Measurements from ENCODE around the gene RNF157. TPM values are rescaled to one million over a fixed set of nuclear protein-coding genes. Genes with fewer than 3 reads are reported as not detected.
A peak's percentile ranks its signal among the peaks of the same experiment; 100 is the strongest.

The RNF157 gene
- total and polyA plus RNA-seq, 2 of the 4 experiments (the other 2 are of a cell fraction), result 0.54 to 1.3 TPM

DNA sequence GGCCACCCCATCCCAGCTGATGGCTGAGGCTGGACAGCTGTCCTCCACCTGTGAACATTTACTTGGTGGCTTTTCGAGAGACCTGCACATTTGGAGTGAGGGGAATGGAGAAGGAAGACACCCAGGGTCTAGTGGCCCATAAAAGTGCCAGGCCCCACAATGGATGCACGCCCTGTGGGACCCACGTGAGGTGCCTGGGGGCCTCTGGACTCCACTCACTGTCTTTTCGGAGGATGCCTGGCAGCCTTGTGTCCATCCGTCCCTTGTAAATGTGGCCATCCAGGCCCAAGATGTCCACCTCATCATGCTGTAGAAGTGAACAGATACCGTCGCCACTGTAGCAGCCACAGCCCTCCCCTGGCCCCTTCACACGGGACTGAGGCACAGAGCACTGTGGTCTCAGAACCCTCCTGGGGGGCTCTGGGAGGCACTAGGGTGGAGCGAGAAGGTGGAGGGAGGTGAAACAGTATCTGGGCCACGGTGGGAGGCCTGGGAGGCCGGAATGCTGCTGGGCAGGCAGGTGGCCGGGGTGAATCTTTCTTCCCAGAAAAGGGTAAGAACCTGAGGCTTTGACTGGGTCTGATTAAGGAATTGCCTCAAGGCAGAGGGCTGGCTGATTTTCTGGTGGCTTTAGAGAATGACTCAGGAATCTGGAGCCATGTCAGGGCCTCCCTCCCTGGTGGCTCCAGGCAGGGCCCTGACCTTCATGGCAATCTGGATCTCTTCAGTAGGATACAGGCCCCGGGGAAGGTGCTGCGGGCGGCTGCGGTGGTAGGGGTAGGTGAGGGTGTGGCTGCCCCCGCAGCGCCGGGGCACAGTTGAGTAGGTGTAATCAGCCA lies 36.4 kb upstream of the RNF157 start (continued):
- no peak for TF ChIP-seq ELK1 (IDR thresholded peaks at IDR 0.05; ENCODE audit: borderline replicate concordance, low read depth, low read length)

DNA sequence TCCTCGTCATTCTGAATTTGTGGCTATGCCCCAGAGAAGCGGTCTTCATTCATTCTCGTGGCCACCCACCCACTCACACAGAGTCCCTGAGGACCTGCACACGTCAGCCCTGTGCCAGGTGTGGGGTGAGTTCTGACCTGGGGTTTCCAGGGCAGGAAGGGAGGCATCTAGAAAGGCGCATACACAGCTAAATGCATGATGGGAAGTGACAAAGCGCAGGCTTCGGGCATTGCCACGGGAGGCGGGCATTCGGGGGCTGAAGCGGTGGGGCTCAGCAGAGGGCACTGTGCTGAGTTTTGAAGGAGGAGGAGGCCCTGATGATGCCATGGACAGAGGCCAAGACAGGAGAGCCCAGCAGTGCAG lies 35.8 kb upstream of the RNF157 start:
- dilution Hi-C loops (cut with HindIII; ENCODE audit: low sequenced_read_pairs, unreplicated experiment) (no loop called here), intact Hi-C loops (cut with micrococcal nuclease) (no loop called here), in situ Hi-C loops (cut with MboI; ENCODE audit: low sequenced_read_pairs) (no loop called here)
- Histone ChIP-seq H4K8ac (ENCODE audit: low read depth in 2 of 2, low read length in 2 of 2) (no peak overlapping the region), H3K4me1 (ENCODE audit: control insufficient read depth, insufficient read depth, low read length) (peaks cover 7% of the 10 kb centered on the region), H2AK5ac (ENCODE audit: low read depth, low read length) (no peak overlapping the region), H3K9me1 (ENCODE audit: insufficient read depth, low read length) (peaks cover 6% of the 10 kb centered on the region), H2AK9ac (replicated peaks; ENCODE audit: low read depth, low read length, poor library complexity) (peak overlapping the region; percentile 23), H3K27ac (ENCODE audit: insufficient read depth, low read length) (no peak overlapping the region), H2BK15ac (ENCODE audit: low read depth, low read length) (no peak overlapping the region), H2BK20ac (ENCODE audit: low read depth, low read length) (no peak overlapping the region), H3K4ac (ENCODE audit: low read depth, low read length) (no peak overlapping the region), H3K9ac (ENCODE audit: low read depth, low read length) (no peak overlapping the region), H3K4me2 (ENCODE audit: low read depth, low read length) (no peak overlapping the region), H4K5ac (ENCODE audit: low read depth, low read length) (no peak overlapping the region), H3K9me3 (ENCODE audit: control insufficient read depth, insufficient read depth, low read length) (no peaks in the 10 kb centered on the region), H2BK5ac (ENCODE audit: low read depth, low read length, poor library complexity, severe bottlenecking) (no peak overlapping the region), H3K79me1 (ENCODE audit: low read depth in 1 of 2, low read length in 2 of 2) (peaks cover under 1 to 20% of the 10 kb centered on the region in 2 experiments; a peak in 2 of 4 replicates), H3K56ac (ENCODE audit: extremely low read depth, insufficient read depth, low read length) (no peak overlapping the region), H3K18ac (ENCODE audit: low read depth, low read length) (no peak overlapping the region), H3K36me3 (ENCODE audit: control insufficient read depth, insufficient read depth, low read length) (peaks cover 2% of the 10 kb centered on the region), H4K91ac (ENCODE audit: insufficient read depth, low read depth, low read length) (no peak overlapping the region), H3K23ac (ENCODE audit: low read depth, low read length) (no peak overlapping the region), H3K14ac (replicated peaks; ENCODE audit: low read depth, low read length) (no peak overlapping the region), H3K27me3 (ENCODE audit: control insufficient read depth, insufficient read depth, low read length) (no peaks in the 10 kb centered on the region), H3K4me3 (ENCODE audit: insufficient read depth, low read depth, low read length) (no peak overlapping the region), H2AFZ (replicated peaks; ENCODE audit: low read length, poor library complexity) (no peak overlapping the region), H2BK120ac (ENCODE audit: low read depth, low read length) (no peak overlapping the region), H4K20me1 (ENCODE audit: insufficient read depth, low read length) (no peaks in the 10 kb centered on the region; the same call in 1 of the 2 replicates)
- no TSS peak for BruUV-seq (replicated peaks)
- CTCF ChIA-PET, result interaction anchor here (1.1 kb wide), 1 partner anchor 167 kb away, joined by 4 read pairs; no protein-coding TSS in a partner anchor
- WGBS, 2 experiments (ENCODE audit: extremely low coverage in 2 of 2, insufficient read length in 1 of 2), result 80% methylated on average over 7 of the region's 11 CpGs; no CpG with 5 or more reads in 1 of the 2 experiments
- ATAC-seq (ENCODE audit: low read depth), result no peak
- POLR2A ChIA-PET (ENCODE audit: unreplicated experiment), result no interaction called here
- no peak for DNase-seq
- TF ChIP-seq FOS (IDR thresholded peaks at IDR 0.05; ENCODE audit: low read depth, low read length) (no peak), MAZ (IDR thresholded peaks at IDR 0.05; ENCODE audit: borderline replicate concordance, low read depth, low read length) (no peak), MAFK (IDR thresholded peaks at IDR 0.05; ENCODE audit: low read depth, low read length) (no peak), CHD1 (IDR thresholded peaks at IDR 0.05; ENCODE audit: low read depth, low read length) (no peak), NFE2L2 (IDR thresholded peaks at IDR 0.05; ENCODE audit: low read depth, low read length) (no peak), RFX5 (IDR thresholded peaks at IDR 0.05; ENCODE audit: low read depth, low read length) (no peak), BHLHE40 (IDR thresholded peaks at IDR 0.05; ENCODE audit: low read depth, low read length) (no peak), MXI1 (IDR thresholded peaks at IDR 0.05; ENCODE audit: borderline replicate concordance, low read depth, low read length) (no peak), RCOR1 (IDR thresholded peaks at IDR 0.05; ENCODE audit: insufficient replicate concordance, low read length) (no peak), RAD21 (IDR thresholded peaks at IDR 0.05; ENCODE audit: low read length) (no peak), SMC3 (IDR thresholded peaks at IDR 0.05; ENCODE audit: low read depth, low read length) (no peak)
- TF ChIP-seq, protein P1, sequence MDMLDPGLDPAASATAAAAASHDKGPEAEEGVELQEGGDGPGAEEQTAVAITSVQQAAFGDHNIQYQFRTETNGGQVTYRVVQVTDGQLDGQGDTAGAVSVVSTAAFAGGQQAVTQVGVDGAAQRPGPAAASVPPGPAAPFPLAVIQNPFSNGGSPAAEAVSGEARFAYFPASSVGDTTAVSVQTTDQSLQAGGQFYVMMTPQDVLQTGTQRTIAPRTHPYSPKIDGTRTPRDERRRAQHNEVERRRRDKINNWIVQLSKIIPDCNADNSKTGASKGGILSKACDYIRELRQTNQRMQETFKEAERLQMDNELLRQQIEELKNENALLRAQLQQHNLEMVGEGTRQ (IDR thresholded peaks at IDR 0.05; ENCODE audit: low read depth, low read length), result no peak

All from IMR-90 (cell line).